Measurements from ENCODE around the gene INTS14. TPM values are rescaled to one million over a fixed set of nuclear protein-coding genes. Genes with fewer than 3 reads are reported as not detected.
A peak's percentile ranks its signal among the peaks of the same experiment; 100 is the strongest.

INTS14 gene
- total and polyA plus RNA-seq, 7 experiments from 2014 or later = 16.0 to 38.3 (median 35.0) TPM

DNA sequence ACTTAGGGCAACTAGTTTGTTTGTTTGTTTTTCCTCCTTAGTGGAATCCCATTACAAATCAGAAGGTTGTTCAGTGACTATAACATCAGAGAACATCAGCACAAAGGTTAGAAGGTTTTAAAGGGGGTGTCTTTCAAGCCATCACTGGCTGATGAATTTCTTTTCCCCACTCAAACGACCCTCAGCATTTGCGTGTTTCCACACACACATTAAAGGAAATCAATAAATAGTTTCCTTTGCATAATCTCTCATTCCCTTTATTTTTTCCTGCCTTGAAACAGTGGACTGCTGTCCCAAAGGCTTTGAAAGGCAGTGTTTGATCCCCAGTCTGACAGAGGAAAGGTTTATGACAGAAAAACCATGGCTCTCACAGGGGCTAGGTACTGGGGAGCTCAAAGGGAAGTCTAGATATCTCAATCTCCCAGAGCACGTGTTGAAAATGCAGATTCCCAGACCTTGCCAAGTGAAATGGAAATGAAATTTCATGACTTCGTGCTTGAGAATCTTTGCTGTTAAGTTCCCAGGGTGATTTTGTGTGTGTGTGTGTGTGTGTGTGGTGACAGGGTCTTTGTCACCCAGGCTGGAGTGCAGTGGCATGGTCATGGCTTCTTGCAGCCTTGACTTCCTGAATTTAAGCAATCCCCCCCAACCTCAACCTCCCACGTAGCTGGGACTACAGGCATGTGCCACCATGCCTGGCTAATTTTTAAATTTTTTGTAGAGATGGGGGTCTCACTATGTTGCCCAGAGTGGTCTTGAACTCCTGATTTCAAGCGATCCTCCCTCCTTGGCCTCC lies 2.2 kb upstream of the INTS14 start:
- H3K27ac Mint-ChIP-seq = peak overlapping the region in 5 of 9 donors; percentile 8 to 98 (median 31)
- no peaks in the 10 kb centered on the region for H3K27me3 ChIP-seq (ENCODE audit: control insufficient read depth in 2 of 2, insufficient read depth in 2 of 2, low read length in 2 of 2)
- H3K9me3 Mint-ChIP-seq = peaks cover 0 to 2% (median 0%) of the 10 kb centered on the region in 11 donors
- ChIA-PET CTCF (no interaction called here), POLR2A (interaction anchor here (0.7 to 1.0 kb wide), 2 partner anchors 69 to 464 kb away, joined by 3 read pairs; no protein-coding TSS in a partner anchor)
- intact Hi-C loops (cut with micrococcal nuclease) = loop anchor here in 1 of 2 donors (5.0 to 10.0 kb wide), 2 partner anchors 426 to 682 kb away; partner anchors contain the start of genes CLPX and DIS3L
- H3K9me3 ChIP-seq (ENCODE audit: control insufficient read depth in 2 of 3, low read length in 3 of 3) = no peaks in the 10 kb centered on the region
- peaks cover 18 to 21% of the 10 kb centered on the region in 2 donors for H3K4me1 ChIP-seq (ENCODE audit: control insufficient read depth in 2 of 2, insufficient read depth in 2 of 2, low read length in 2 of 2)
- peak overlapping the region in 1 of 10 donors; percentile 12 for H3K4me3 Mint-ChIP-seq
- DNase-seq (no peak), ATAC-seq (no peak)
- peaks cover 0 to 5% (median 0%) of the 10 kb centered on the region in 5 donors for H3K36me3 Mint-ChIP-seq
- peaks cover 11 to 41% (median 29%) of the 10 kb centered on the region in 7 donors for H3K4me1 Mint-ChIP-seq
- H3K27ac ChIP-seq (ENCODE audit: low read depth, low read length) = peak overlapping the region; percentile 89
- H3K36me3 ChIP-seq (ENCODE audit: control insufficient read depth in 2 of 3, insufficient read depth in 3 of 3, low read length in 3 of 3) = no peaks in the 10 kb centered on the region
- H3K27me3 Mint-ChIP-seq = peaks cover 0 to 2% (median 0%) of the 10 kb centered on the region in 5 donors
- no peak overlapping the region for H3K4me3 ChIP-seq (ENCODE audit: low read length)

- H3K9me3 Mint-ChIP-seq = peaks cover 0 to 2% (median 0%) of the 10 kb centered on the region in 11 donors
- ATAC-seq (no peak), DNase-seq (no peak)
- peaks cover 0 to 5% (median 0%) of the 10 kb centered on the region in 5 donors for H3K36me3 Mint-ChIP-seq
- POLR2A ChIA-PET = interaction anchor here (0.7 to 1.0 kb wide), 2 partner anchors 69 to 465 kb away, joined by 3 read pairs; no protein-coding TSS in a partner anchor
- H3K4me3 Mint-ChIP-seq = peak overlapping the region; percentile 14 to 99 (median 97)
- Histone ChIP-seq H3K36me3 (ENCODE audit: control insufficient read depth in 2 of 3, insufficient read depth in 3 of 3, low read length in 3 of 3) (no peaks in the 10 kb centered on the region), H3K9me3 (ENCODE audit: control insufficient read depth in 2 of 3, low read length in 3 of 3) (no peaks in the 10 kb centered on the region), H3K4me3 (ENCODE audit: low read length) (no peak overlapping the region), H3K4me1 (ENCODE audit: control insufficient read depth in 2 of 2, insufficient read depth in 2 of 2, low read length in 2 of 2) (peaks cover 18 to 21% of the 10 kb centered on the region in 2 donors), H3K27me3 (ENCODE audit: control insufficient read depth in 2 of 2, insufficient read depth in 2 of 2, low read length in 2 of 2) (no peaks in the 10 kb centered on the region), H3K27ac (ENCODE audit: low read depth, low read length) (peak overlapping the region; percentile 89)
- H3K4me1 Mint-ChIP-seq = peaks cover 11 to 44% (median 32%) of the 10 kb centered on the region in 7 donors
- CTCF ChIA-PET = no interaction called here
- H3K27ac Mint-ChIP-seq = peak overlapping the region; percentile 29 to 100 (median 98)
- H3K27me3 Mint-ChIP-seq = peaks cover 0 to 2% (median 0%) of the 10 kb centered on the region in 5 donors
- intact Hi-C loops (cut with micrococcal nuclease) = loop anchor here in 1 of 2 donors (5.0 to 10.0 kb wide), 2 partner anchors 425 to 682 kb away; partner anchors contain the start of genes CLPX and DIS3L
These were observed 1.6 kb upstream of the INTS14 start for GRCh38 chr15:65612616-65612946.

DNA sequence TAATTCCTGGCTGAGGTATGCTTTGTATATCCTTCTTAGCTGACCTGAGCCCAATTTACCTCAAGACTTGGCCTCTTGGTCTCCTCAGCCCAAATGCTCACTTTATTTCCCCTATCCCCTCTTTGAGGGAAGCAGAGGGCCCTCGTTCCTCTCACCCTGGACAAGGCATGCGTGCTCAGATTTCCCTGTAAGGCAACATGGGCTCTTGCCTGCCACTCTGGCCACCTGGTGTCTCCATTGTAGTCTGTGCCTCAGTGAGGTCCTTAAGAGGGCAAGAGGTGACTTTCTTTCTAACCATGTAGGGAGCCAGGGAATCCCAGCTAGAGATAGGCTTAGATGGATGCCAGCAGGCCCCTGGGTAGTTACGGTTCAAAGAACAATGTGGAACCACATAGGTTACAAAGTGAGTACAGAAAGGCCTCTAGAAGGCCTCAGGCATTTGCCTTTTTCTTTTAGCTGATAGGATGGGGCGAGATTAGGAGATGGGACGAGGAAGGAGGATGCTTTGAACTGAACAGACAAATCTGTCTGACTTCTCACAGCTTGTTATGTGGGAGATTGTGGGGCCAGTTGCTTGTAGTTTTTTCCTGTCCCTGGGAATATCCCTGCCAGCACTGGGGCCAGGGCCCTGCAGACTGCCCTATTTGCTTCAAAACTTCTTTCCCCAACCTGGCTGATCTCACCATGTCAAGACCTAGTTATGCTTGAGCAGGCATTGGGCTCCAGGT lies 1.1 kb upstream of the INTS14 start:
- Histone ChIP-seq H3K27ac (ENCODE audit: low read depth, low read length) (peak overlapping the region; percentile 89), H3K36me3 (ENCODE audit: control insufficient read depth in 2 of 3, insufficient read depth in 3 of 3, low read length in 3 of 3) (no peaks in the 10 kb centered on the region), H3K4me3 (ENCODE audit: low read length) (peak overlapping the region; percentile 97), H3K4me1 (ENCODE audit: control insufficient read depth in 2 of 2, insufficient read depth in 2 of 2, low read length in 2 of 2) (peaks cover 18 to 21% of the 10 kb centered on the region in 2 donors), H3K27me3 (ENCODE audit: control insufficient read depth in 2 of 2, insufficient read depth in 2 of 2, low read length in 2 of 2) (no peaks in the 10 kb centered on the region), H3K9me3 (ENCODE audit: control insufficient read depth in 2 of 3, low read length in 3 of 3) (no peaks in the 10 kb centered on the region)
- peaks cover 0 to 2% (median 0%) of the 10 kb centered on the region in 5 donors for H3K36me3 Mint-ChIP-seq
- intact Hi-C loops (cut with micrococcal nuclease) = loop anchor here (1.0 to 10.0 kb wide), 10 partner anchors 29 to 885 kb away; partner anchors contain the start of genes DPP8 (in 2 of the 2), RAB11A (in 2 of the 2), CLPX (in 1 of the 2) and DIS3L (in 1 of the 2)
- H3K9me3 Mint-ChIP-seq = peaks cover 0 to 2% (median 0%) of the 10 kb centered on the region in 11 donors
- peaks cover 11 to 44% (median 32%) of the 10 kb centered on the region in 7 donors for H3K4me1 Mint-ChIP-seq
- ChIA-PET POLR2A (interaction anchor here (0.6 to 2.2 kb wide), 5 partner anchors 14 to 628 kb away, joined by 3 to 11 read pairs (median 4); partner anchors contain the start of gene RAB11A), CTCF (no interaction called here)
- H3K27ac Mint-ChIP-seq = peak overlapping the region; percentile 97 to 100 (median 98)
- DNase-seq (no peak), ATAC-seq (no peak)
- H3K27me3 Mint-ChIP-seq = peaks cover 0 to 2% (median 0%) of the 10 kb centered on the region in 5 donors
- peak overlapping the region; percentile 95 to 99 (median 98) for H3K4me3 Mint-ChIP-seq

DNA sequence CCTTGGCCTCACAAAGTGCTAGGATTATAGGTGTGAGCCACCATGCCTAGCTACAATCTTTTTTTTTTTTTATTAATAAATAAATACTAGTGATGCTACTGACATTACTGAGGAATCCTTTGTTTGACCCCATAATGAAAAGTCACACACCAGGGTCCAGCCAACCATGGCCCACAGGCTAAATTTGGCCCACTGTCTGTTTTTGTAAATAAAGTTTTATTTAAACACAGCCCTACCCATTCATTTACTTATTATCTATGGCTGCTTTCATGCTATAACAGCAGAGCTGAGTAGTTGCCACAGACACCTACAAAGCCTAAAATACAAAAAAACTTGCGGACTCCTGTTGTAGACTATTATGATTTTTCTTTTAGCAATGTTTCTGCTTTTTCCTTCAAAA lies 7.4 kb downstream of the INTS14 start:
- Histone ChIP-seq H3K36me3 (ENCODE audit: control insufficient read depth in 2 of 3, insufficient read depth in 3 of 3, low read length in 3 of 3) (peaks cover 0 to 43% (median 0%) of the 10 kb centered on the region in 3 experiments), H3K9me3 (ENCODE audit: control insufficient read depth in 2 of 3, low read length in 3 of 3) (no peaks in the 10 kb centered on the region), H3K4me3 (ENCODE audit: low read length) (no peak overlapping the region), H3K27me3 (ENCODE audit: control insufficient read depth in 2 of 2, insufficient read depth in 2 of 2, low read length in 2 of 2) (no peaks in the 10 kb centered on the region), H3K4me1 (ENCODE audit: control insufficient read depth in 2 of 2, insufficient read depth in 2 of 2, low read length in 2 of 2) (no peaks in the 10 kb centered on the region), H3K27ac (ENCODE audit: low read depth, low read length) (no peak overlapping the region)
- Mint-ChIP-seq H3K9me3 (no peaks in the 10 kb centered on the region), H3K4me3 (no peak overlapping the region), H3K27me3 (no peaks in the 10 kb centered on the region), H3K27ac (no peak overlapping the region), H3K36me3 (peaks cover 2 to 21% (median 4%) of the 10 kb centered on the region in 5 donors), H3K4me1 (peaks cover 0 to 9% (median 3%) of the 10 kb centered on the region in 7 donors)
- ChIA-PET CTCF (no interaction called here), POLR2A (no interaction called here)
- DNase-seq (no peak), ATAC-seq (no peak)
- intact Hi-C loops (cut with micrococcal nuclease) = no loop called here

DNA sequence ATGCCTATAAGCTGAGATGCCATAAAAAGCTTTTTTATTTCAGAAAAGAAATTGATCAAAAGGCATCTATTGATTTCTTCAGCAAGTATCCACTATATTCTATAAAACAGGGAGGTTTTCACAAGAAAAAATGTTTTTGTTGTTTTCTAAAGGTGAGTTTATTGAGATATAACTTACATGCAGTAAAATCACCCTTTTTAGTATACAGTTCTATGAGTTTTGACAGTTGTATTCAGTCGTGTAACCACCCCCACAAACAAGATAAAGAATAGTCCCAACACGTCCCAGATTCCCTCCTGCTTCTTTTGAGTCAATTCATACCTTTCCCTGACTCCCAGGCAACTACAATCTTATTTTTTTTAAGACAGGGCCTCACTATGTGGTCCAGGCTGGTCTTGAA lies 7.8 kb downstream of the INTS14 start:
- peaks cover 0 to 11% (median 0%) of the 10 kb centered on the region in 7 donors for H3K4me1 Mint-ChIP-seq
- Histone ChIP-seq H3K9me3 (ENCODE audit: control insufficient read depth in 2 of 3, low read length in 3 of 3) (no peaks in the 10 kb centered on the region), H3K4me1 (ENCODE audit: control insufficient read depth in 2 of 2, insufficient read depth in 2 of 2, low read length in 2 of 2) (no peaks in the 10 kb centered on the region), H3K4me3 (ENCODE audit: low read length) (no peak overlapping the region), H3K27me3 (ENCODE audit: control insufficient read depth in 2 of 2, insufficient read depth in 2 of 2, low read length in 2 of 2) (no peaks in the 10 kb centered on the region), H3K27ac (ENCODE audit: low read depth, low read length) (no peak overlapping the region), H3K36me3 (ENCODE audit: control insufficient read depth in 2 of 3, insufficient read depth in 3 of 3, low read length in 3 of 3) (peaks cover 0 to 48% (median 0%) of the 10 kb centered on the region in 3 experiments)
- POLR2A ChIA-PET = no interaction called here
- intact Hi-C loops (cut with micrococcal nuclease) = no loop called here
- ATAC-seq (no peak), DNase-seq (no peak)
- H3K27me3 Mint-ChIP-seq = no peaks in the 10 kb centered on the region
- H3K9me3 Mint-ChIP-seq = no peaks in the 10 kb centered on the region
- H3K27ac Mint-ChIP-seq = no peak overlapping the region
- H3K36me3 Mint-ChIP-seq = peaks cover 4 to 25% (median 7%) of the 10 kb centered on the region in 5 donors
- no peak overlapping the region for H3K4me3 Mint-ChIP-seq
- CTCF ChIA-PET = no interaction called here

DNA sequence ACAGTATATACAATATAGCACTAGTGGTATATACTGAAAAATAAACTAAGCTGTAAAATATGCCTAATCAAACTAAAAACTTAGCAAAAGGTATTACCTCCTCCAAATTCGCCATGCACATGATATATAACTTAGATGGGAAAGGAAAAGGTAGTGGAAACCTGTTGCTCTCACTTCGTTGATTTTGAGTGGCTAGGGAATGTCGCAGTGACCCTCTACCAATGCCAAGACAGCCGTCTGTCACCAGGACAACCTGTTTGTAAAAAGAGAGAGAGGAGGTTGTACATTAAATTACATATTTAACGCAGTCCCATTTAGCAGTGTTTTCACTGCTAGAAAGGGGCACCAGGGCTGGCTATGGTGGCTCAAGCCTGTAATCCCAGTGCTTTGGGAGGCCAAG lies 11.3 kb downstream of the INTS14 start:
- Histone ChIP-seq H3K4me1 (ENCODE audit: control insufficient read depth in 2 of 2, insufficient read depth in 2 of 2, low read length in 2 of 2) (no peaks in the 10 kb centered on the region), H3K27ac (ENCODE audit: low read depth, low read length) (no peak overlapping the region), H3K4me3 (ENCODE audit: low read length) (no peak overlapping the region), H3K27me3 (ENCODE audit: control insufficient read depth in 2 of 2, insufficient read depth in 2 of 2, low read length in 2 of 2) (no peaks in the 10 kb centered on the region), H3K9me3 (ENCODE audit: control insufficient read depth in 2 of 3, low read length in 3 of 3) (no peaks in the 10 kb centered on the region), H3K36me3 (ENCODE audit: control insufficient read depth in 2 of 3, insufficient read depth in 3 of 3, low read length in 3 of 3) (peaks cover 11 to 77% (median 13%) of the 10 kb centered on the region in 3 experiments)
- DNase-seq (no peak), ATAC-seq (no peak)
- ChIA-PET POLR2A (interaction anchor here (0.7 kb wide), 1 partner anchor 288 kb away, joined by 3 read pairs; no protein-coding TSS in a partner anchor), CTCF (interaction anchor here (1.3 kb wide), 1 partner anchor 693 kb away, joined by 3 read pairs; no protein-coding TSS in a partner anchor)
- H3K4me1 Mint-ChIP-seq = peaks cover 0 to 5% (median 0%) of the 10 kb centered on the region in 7 donors
- no peak overlapping the region for H3K27ac Mint-ChIP-seq
- H3K36me3 Mint-ChIP-seq = peaks cover 4 to 37% (median 13%) of the 10 kb centered on the region in 5 donors
- H3K27me3 Mint-ChIP-seq = no peaks in the 10 kb centered on the region
- no peaks in the 10 kb centered on the region for H3K9me3 Mint-ChIP-seq
- intact Hi-C loops (cut with micrococcal nuclease) = no loop called here
- no peak overlapping the region for H3K4me3 Mint-ChIP-seq

Measured in naive thymus-derived CD4-positive, alpha-beta T cell (primary cell).